Measurements from ENCODE around the gene LRRN2. TPM values are rescaled to one million over a fixed set of nuclear protein-coding genes. Genes with fewer than 3 reads are reported as not detected.
"Not testable (repeated sequence)": the region's sequence is repeated elsewhere in the genome, so short reads cannot be mapped to it uniquely, and the experiment has no call there.

LRRN2 gene
- total RNA-seq, 1 donor: not detected

DNA sequence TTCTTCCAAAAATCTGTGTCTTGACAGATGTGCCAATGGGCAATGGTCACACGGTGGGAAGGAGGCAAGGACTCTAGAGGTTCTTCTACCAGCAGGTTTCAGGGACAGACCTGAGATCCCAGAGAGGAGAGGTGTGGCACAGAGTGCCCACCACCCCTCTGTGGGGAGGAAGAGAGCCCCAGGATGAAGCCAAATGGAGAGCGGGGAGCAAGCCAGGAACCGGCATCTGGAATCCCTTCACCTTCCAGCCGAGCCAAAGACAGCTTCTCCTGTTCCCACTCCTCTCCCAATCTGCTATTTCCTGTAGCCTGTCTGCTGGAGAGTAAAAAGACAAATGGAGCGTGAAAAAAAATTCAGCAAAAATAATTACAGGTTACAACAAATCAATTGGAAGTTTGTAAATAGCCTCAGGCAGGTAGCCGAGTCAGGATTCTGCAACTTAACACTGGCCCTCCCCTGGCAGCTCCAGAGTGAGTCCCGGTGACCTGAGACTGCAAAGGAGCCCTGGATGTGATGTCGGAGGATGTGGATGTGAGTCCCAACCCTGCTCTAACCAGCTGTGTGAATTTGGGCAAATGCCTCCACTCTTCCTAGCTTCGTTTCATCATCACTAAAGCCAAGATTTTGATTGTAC, 45.4 kb upstream of the LRRN2 start:
- no peak for DNase-seq (ENCODE audit: low read depth)
- no peak overlapping the region for H3K4me3 ChIP-seq (ENCODE audit: low read depth, low read length)
- TF ChIP-seq, protein P1, sequence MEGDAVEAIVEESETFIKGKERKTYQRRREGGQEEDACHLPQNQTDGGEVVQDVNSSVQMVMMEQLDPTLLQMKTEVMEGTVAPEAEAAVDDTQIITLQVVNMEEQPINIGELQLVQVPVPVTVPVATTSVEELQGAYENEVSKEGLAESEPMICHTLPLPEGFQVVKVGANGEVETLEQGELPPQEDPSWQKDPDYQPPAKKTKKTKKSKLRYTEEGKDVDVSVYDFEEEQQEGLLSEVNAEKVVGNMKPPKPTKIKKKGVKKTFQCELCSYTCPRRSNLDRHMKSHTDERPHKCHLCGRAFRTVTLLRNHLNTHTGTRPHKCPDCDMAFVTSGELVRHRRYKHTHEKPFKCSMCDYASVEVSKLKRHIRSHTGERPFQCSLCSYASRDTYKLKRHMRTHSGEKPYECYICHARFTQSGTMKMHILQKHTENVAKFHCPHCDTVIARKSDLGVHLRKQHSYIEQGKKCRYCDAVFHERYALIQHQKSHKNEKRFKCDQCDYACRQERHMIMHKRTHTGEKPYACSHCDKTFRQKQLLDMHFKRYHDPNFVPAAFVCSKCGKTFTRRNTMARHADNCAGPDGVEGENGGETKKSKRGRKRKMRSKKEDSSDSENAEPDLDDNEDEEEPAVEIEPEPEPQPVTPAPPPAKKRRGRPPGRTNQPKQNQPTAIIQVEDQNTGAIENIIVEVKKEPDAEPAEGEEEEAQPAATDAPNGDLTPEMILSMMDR (IDR thresholded peaks at IDR 0.05; ENCODE audit: insufficient read depth, low read length): no peak

DNA sequence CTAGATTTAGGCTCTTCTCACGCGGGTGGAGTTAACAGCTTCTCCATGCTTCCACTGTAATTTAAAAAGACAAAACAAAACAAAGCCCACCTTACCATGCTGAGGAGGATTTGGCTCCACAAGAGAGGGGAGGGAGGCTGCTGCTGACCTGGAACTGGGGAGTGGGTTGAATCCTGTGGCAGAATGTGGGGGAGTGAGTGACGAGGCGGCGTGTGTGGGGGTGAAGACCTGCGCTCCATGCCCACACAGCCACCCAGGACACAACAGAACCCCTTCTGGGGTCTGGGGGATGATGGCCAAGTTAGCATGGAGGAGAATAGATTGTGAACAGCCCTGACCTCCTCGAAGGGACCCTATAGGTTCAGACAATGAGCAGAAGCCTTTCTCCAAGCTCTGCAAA, 44.0 kb upstream of the LRRN2 start:
- TF ChIP-seq, protein P1 (IDR thresholded peaks at IDR 0.05; ENCODE audit: insufficient read depth, low read length): no peak
- no peak for DNase-seq (ENCODE audit: low read depth)
- H3K4me3 ChIP-seq (ENCODE audit: low read depth, low read length): no peak overlapping the region

DNA sequence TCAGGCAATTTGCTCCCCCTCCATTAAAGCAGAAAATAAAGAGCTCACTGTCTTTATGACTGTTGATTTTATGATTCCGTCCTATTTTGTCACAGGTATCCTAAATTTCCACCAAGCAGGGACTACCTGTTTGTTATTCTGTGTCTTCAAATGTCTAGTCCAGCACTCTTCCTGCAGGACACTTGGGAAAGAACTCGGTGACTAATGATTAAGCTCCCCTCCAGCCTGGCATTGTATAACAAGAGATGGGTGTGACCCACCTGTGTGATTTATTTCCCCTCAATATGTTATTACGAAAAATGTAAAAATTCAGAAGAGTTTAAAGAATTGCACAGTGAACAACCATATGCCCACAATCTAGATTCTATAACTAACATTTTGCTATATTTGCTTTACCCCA, 42.9 kb upstream of the LRRN2 start:
- H3K4me3 ChIP-seq (ENCODE audit: low read depth, low read length): no peak overlapping the region
- no peak for DNase-seq (ENCODE audit: low read depth)
- TF ChIP-seq, protein P1 (IDR thresholded peaks at IDR 0.05; ENCODE audit: insufficient read depth, low read length): no peak

DNA sequence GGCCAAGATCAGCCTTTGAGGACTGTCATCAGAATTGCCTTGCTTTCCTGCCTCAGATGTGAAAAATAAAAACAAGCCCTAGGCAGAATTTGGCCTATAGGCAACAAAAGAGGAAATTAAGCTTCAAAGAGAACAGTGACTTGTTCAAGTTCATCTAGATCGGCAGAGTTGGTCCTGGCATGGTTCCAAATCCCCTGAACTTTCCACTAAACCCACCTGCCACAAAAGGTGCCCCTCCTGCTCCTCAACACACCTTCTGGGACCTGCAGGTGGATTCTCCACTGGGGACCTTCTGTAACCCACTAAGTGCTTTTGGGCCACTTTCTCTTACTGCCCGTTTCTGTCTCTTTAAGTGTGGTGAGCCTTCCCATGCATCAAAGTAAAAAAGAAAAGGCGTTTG, 42.5 kb upstream of the LRRN2 start:
- DNase-seq (ENCODE audit: low read depth): no peak
- H3K4me3 ChIP-seq (ENCODE audit: low read depth, low read length): no peak overlapping the region
- TF ChIP-seq, protein P1 (IDR thresholded peaks at IDR 0.05; ENCODE audit: insufficient read depth, low read length): no peak

DNA sequence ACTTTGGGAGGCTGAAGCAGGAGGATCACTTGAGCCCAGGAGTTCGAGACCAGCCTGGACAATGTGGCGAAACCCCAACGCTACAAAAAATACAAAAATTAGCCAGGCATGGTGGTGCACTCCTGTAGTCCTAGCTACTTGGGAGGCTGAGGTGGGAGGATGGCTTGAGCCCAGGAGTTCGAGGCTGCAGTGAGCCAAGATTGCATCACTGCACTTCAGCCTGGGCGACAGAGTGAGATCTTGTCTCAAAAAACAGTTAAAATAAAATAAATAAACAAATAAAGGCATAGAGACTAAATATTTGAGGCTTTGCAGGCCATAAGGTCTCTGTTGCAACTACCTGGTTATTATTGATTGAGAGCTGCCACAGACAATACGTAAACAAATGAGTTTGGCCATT, 41.9 kb upstream of the LRRN2 start:
- not testable (repeated sequence) for H3K4me3 ChIP-seq (ENCODE audit: low read depth, low read length); DNase-seq (ENCODE audit: low read depth)

DNA sequence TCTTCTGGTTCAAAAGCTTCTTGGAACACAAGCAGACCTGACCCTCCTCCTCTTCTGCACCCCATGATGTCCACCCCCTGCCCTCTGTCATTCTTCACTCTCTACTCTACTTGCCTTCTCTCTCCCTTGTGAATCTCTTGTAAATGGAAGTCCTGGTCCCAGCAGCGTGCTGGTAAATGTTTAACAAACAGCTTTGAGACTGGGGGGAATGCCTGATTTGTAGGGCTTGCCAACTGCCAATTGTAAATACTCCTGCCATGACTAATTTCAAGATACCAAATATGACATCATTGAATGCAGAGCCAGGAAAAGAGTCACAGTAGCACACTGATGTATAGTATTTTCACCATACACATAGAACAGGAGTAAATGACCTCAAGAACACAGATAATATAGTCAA, 40.9 kb upstream of the LRRN2 start:
- TF ChIP-seq, protein P1 (IDR thresholded peaks at IDR 0.05; ENCODE audit: insufficient read depth, low read length): no peak
- peak; percentile 67 for DNase-seq (ENCODE audit: low read depth)
- no peak overlapping the region for H3K4me3 ChIP-seq (ENCODE audit: low read depth, low read length)

DNA sequence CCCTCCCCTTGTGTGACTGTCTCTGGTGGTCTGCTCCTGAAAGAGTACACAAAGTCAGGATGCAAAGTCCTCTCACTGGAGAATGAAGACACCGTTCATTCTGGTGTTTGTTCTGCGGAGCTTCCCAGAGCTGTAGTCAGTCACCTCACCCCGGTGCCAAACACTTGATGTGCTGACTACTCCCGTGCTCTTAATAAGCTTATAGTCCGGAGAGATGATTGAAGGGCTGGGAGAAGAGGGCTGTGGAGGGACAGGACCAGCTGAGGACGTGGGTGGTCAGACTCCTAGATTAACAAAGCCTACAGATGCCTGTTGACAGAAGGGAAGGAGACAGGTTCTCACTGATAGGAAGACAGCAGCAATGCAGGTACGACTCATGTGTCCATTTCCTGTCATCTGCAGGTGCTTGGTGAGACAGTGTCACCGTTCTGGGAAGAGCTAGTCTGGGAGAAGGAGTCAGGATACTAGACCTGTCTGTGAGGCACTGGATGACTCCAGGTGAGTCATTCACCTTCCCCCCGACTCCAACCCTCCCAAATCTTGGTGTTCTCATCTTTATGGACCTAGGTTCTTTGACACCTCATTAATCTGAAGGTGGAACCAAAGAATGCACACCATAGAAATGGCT, 40.4 kb upstream of the LRRN2 start:
- TF ChIP-seq, protein P1 (IDR thresholded peaks at IDR 0.05; ENCODE audit: insufficient read depth, low read length): no peak
- no peak for DNase-seq (ENCODE audit: low read depth)

More for the DNA sequence above, 40.4 kb upstream of the LRRN2 start:
- H3K4me3 ChIP-seq (ENCODE audit: low read depth, low read length): no peak overlapping the region
